CD4-positive, alpha-beta T cell (primary cell): ENCODE measurements around the gene SPRN. TPM values are rescaled to one million over a fixed set of nuclear protein-coding genes. Genes with fewer than 3 reads are reported as not detected.

ENCODE experiments used
- ATAC-seq: fragments of 200-7000 bp; cut with Tn5 transposase; one replicate; pipeline ENCODE4 v1.10.0; 2022; ENCODE audit warnings: mild to moderate bottlenecking; ENCODE audit not compliant: poor library complexity
- CTCF ChIA-PET: fragments of 350-600 bp; sonication (Branson Sonifier 250); formaldehyde crosslinking; loops from one replicate; lab custom pipeline; 2021; ENCODE audit warnings: antibody characterized with exemption, inconsistent platforms; lab: Charles Lee
- POLR2A ChIA-PET: fragments of 350-600 bp; sonication (Branson Sonifier 250); formaldehyde crosslinking; loops from one replicate; lab custom pipeline; 2021; ENCODE audit warnings: antibody characterized with exemption, inconsistent platforms; lab: Charles Lee
- DNase-seq, 14 experiments: peaks; one replicate each; pipeline ENCODE4 v3.0.0-alpha.2; 2013 to 2020; ENCODE audit warnings: mixed read lengths in 2 of 14
- H3K27ac ChIP-seq, 2 donors: one replicate each; pipeline versions ENCODE4 v1.5.1 to v1.7.0; 2013; ENCODE audit warnings: low read length in 2 of 2, low read depth in 1 of 2, mild to moderate bottlenecking in 1 of 2
- H3K27me3 ChIP-seq, 2 experiments: 1 replicate in 1 of 2; 2 replicates in 1 of 2; pipeline versions ENCODE4 v1.6.1 to v1.7.0; 2013; ENCODE audit warnings: low read length in 2 of 2, control low read depth in 1 of 2, mild to moderate bottlenecking in 1 of 2, moderate library complexity in 1 of 2; ENCODE audit not compliant: insufficient read depth in 2 of 2, control insufficient read depth in 1 of 2
- H3K36me3 ChIP-seq: one replicate; pipeline ENCODE4 v1.6.1; 2013; ENCODE audit warnings: low read length, control low read depth; ENCODE audit not compliant: insufficient read depth
- H3K4me1 ChIP-seq: one replicate; pipeline ENCODE4 v1.6.1; 2013; ENCODE audit warnings: low read length, control low read depth; ENCODE audit not compliant: insufficient read depth
- H3K4me3 ChIP-seq: one replicate; pipeline ENCODE4 v1.5.1; 2013; ENCODE audit warnings: mild to moderate bottlenecking, low read length, moderate library complexity
- H3K9me3 ChIP-seq, 2 experiments: 1 replicate in 1 of 2; 2 replicates in 1 of 2; pipeline versions ENCODE4 v1.6.1 to v1.7.0; 2013; ENCODE audit warnings: low read length in 2 of 2, mild to moderate bottlenecking in 2 of 2, control low read depth in 1 of 2, moderate library complexity in 1 of 2; ENCODE audit not compliant: control insufficient read depth in 1 of 2, insufficient read depth in 1 of 2
- H3K27ac Mint-ChIP-seq: one replicate; pipeline ENCODE4 v1.8.0; 2020; ENCODE audit warnings: mixed read lengths
- H3K27me3 Mint-ChIP-seq: one replicate; pipeline ENCODE4 v1.8.0; 2021; ENCODE audit warnings: mixed read lengths
- H3K36me3 Mint-ChIP-seq: one replicate; pipeline ENCODE4 v1.8.0; 2021; ENCODE audit warnings: low read depth, mixed read lengths
- H3K4me1 Mint-ChIP-seq: one replicate; pipeline ENCODE4 v1.8.0; 2021; ENCODE audit warnings: low read depth, mixed read lengths
- H3K4me3 Mint-ChIP-seq: one replicate; pipeline ENCODE4 v1.8.0; 2020; ENCODE audit warnings: mild to moderate bottlenecking, mixed read lengths
- H3K9me3 Mint-ChIP-seq: one replicate; pipeline ENCODE4 v1.8.0; 2020; ENCODE audit warnings: mixed read lengths
- intact Hi-C, 2 experiments: fragments of 100-400 bp; cut with DNase I in 1 of 2; cut with micrococcal nuclease in 1 of 2; formaldehyde crosslinking; loops; one replicate each; pipeline versions ENCODE4 v1.15.1 to v1.9.0; 2023 to 2025; cut with DNase I, micrococcal nuclease
- total RNA-seq, 174 experiments: library from RNA in 2 of 174; stranded (reverse) in 2 of 174; gene quantifications; one replicate each; pipeline ENCODE4 v1.2.3 and lab custom pipeline; 2021 to 2026
- TF ChIP-seq, protein P1 (sequence below): fragments of 200-600 bp; IDR thresholded peaks from one replicate; pipeline ENCODE4 v1.8.0; 2022; ENCODE audit warnings: antibody characterized with exemption, mild to moderate bottlenecking

Gene SPRN
- total RNA-seq, 2 experiments from 2014 or later = not detected

DNA sequence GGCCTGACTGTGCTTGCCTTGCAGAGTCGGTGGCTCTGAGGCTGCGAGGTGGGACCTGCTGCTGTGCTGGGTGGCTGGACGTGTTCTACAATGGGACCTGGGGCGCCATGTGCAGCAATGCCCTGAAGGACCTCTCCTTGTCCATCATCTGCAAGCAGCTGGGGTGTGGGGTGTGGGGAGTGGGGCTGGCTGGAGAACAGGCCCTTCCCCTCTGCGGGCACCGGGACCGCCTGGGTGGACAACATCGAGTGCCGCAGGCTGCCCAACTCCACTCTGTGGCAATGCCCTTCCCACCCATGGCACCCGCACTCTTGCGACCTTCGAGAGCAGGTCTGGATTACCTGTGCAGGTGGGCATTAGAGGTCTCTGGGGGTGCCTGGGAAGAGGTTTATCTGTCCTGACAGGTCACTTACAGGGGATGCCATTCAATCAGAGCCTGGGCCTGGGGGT lies 40.2 kb upstream of the SPRN start:
- Histone ChIP-seq H3K4me1 (no peaks in the 10 kb centered on the region), H3K27ac (no peak overlapping the region), H3K4me3 (no peak overlapping the region), H3K36me3 (peaks cover 2% of the 10 kb centered on the region), H3K27me3 (no peaks in the 10 kb centered on the region), H3K9me3 (no peaks in the 10 kb centered on the region)
- H3K9me3 Mint-ChIP-seq = no peaks in the 10 kb centered on the region
- POLR2A ChIA-PET = no interaction called here
- CTCF ChIA-PET = no interaction called here
- no peak for ATAC-seq
- intact Hi-C loops = no loop called here
- TF ChIP-seq, protein P1, sequence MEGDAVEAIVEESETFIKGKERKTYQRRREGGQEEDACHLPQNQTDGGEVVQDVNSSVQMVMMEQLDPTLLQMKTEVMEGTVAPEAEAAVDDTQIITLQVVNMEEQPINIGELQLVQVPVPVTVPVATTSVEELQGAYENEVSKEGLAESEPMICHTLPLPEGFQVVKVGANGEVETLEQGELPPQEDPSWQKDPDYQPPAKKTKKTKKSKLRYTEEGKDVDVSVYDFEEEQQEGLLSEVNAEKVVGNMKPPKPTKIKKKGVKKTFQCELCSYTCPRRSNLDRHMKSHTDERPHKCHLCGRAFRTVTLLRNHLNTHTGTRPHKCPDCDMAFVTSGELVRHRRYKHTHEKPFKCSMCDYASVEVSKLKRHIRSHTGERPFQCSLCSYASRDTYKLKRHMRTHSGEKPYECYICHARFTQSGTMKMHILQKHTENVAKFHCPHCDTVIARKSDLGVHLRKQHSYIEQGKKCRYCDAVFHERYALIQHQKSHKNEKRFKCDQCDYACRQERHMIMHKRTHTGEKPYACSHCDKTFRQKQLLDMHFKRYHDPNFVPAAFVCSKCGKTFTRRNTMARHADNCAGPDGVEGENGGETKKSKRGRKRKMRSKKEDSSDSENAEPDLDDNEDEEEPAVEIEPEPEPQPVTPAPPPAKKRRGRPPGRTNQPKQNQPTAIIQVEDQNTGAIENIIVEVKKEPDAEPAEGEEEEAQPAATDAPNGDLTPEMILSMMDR = no peak
- peaks cover 14% of the 10 kb centered on the region for H3K36me3 Mint-ChIP-seq
- no peaks in the 10 kb centered on the region for H3K4me1 Mint-ChIP-seq
- H3K27me3 Mint-ChIP-seq = no peaks in the 10 kb centered on the region
- H3K27ac Mint-ChIP-seq = no peak overlapping the region
- peak in 1 of 14 experiments; percentile 5 for DNase-seq
- H3K4me3 Mint-ChIP-seq = no peak overlapping the region

DNA sequence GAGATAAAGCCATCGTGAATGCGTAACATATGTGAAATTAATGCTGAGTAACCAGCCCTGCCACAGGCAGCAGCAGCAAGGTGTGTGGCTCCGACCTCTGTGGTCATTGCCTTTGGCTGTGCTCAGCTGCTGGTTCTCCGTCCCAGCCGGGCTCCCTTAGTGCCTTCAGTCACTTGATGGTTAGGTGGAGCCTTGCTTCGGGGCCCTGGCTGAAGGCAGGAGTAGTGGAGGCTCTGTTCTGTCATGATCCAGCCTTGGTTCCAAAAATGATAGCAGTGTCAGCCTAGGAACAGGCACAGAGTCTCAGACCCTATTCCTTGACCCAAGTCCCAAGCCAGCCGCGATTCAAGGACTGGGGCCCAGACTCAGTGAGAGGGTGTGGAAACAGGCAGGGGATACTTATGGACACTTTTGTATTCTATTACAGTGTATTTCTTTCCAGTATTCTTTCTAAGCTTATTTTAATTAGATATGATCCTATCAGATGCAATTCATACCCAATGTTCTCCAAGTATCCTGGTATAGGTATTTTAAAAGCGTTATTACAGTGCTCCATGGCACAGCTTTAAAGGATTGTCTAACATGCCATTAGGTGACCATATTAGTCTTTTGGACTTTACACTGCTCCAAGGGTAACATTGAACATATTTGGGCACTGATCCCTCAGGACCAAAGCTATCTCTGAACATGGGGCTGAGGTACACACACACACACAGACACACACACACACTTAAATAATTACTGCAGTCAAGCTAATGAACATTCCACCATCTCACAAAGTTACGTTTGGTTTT lies 38.3 kb upstream of the SPRN start:
- Mint-ChIP-seq H3K4me3 (no peak overlapping the region), H3K4me1 (no peaks in the 10 kb centered on the region), H3K27me3 (no peaks in the 10 kb centered on the region), H3K9me3 (no peaks in the 10 kb centered on the region), H3K27ac (no peak overlapping the region), H3K36me3 (no peaks in the 10 kb centered on the region)
- Histone ChIP-seq H3K9me3 (no peaks in the 10 kb centered on the region), H3K27ac (no peak overlapping the region), H3K36me3 (peaks cover 2% of the 10 kb centered on the region), H3K4me3 (no peak overlapping the region), H3K27me3 (no peaks in the 10 kb centered on the region), H3K4me1 (no peaks in the 10 kb centered on the region)
- DNase-seq (no peak), ATAC-seq (no peak)
- CTCF ChIA-PET = no interaction called here
- POLR2A ChIA-PET = no interaction called here
- TF ChIP-seq, protein P1 = no peak
- intact Hi-C loops = no loop called here

DNA sequence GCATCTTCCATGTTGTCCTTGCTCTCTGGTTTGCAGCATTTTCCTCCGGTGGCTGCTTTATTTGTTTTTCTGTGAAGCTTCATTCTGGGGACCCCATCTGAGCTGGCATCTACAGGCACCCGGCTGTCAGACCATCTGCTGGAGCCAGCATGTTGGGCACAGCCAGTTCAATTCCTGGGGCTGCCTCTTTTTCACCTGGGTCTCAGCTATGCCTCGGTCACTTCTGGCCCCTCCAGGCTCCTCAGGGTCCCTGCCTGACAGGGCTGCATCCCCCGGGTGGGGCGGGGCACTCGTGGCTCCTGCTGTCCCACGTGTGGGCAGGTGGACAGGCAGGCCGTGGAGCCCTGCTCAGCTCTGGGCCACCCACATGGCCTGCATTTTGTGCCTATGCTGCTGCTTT lies 37.4 kb upstream of the SPRN start:
- peak in 1 of 14 experiments; percentile 3 for DNase-seq
- Histone ChIP-seq H3K9me3 (no peaks in the 10 kb centered on the region), H3K36me3 (no peaks in the 10 kb centered on the region), H3K4me1 (no peaks in the 10 kb centered on the region), H3K27me3 (no peaks in the 10 kb centered on the region), H3K27ac (no peak overlapping the region), H3K4me3 (no peak overlapping the region)
- intact Hi-C loops = no loop called here
- no peak overlapping the region for H3K4me3 Mint-ChIP-seq
- H3K27me3 Mint-ChIP-seq = no peaks in the 10 kb centered on the region
- H3K4me1 Mint-ChIP-seq = no peaks in the 10 kb centered on the region
- H3K36me3 Mint-ChIP-seq = no peaks in the 10 kb centered on the region
- POLR2A ChIA-PET = no interaction called here
- CTCF ChIA-PET = no interaction called here
- no peak overlapping the region for H3K27ac Mint-ChIP-seq
- H3K9me3 Mint-ChIP-seq = no peaks in the 10 kb centered on the region
- TF ChIP-seq, protein P1 = no peak
- no peak for ATAC-seq
